Lower leg skin (tissue), 4 donors: ENCODE results near the gene NCMAP. TPM values are rescaled to one million over a fixed set of nuclear protein-coding genes. Genes with fewer than 3 reads are reported as not detected.

Experiments used
- DNase-seq, 2 donors: peaks; one replicate each; pipeline ENCODE4 v3.0.0-alpha.2; 2019; ENCODE audit warnings: low spot score in 2 of 2
- H3K4me3 ChIP-seq: fragments of 200-600 bp; sonication (generic); 2 replicates; pipeline ENCODE4 v1.5.1; 2017; ENCODE audit warnings: mild to moderate bottlenecking, low read depth; ENCODE audit not compliant: poor library complexity, severe bottlenecking
- CTCF ChIP-seq, 3 donors: fragments of 450-650 bp; IDR thresholded peaks; one replicate each; pipeline ENCODE4 v1.5.1; 2016; ENCODE audit warnings: antibody characterized with exemption in 3 of 3, mild to moderate bottlenecking in 3 of 3, moderate library complexity in 2 of 3
- POLR2A ChIP-seq, 2 donors: fragments of 450-650 bp; IDR thresholded peaks; one replicate each; pipeline ENCODE4 v1.6.1; 2016 to 2017; ENCODE audit warnings: antibody characterized with exemption in 2 of 2, mild to moderate bottlenecking in 1 of 2, moderate library complexity in 1 of 2
- WGBS, 2 donors: methylation state at CpG; one replicate each; pipeline ENCODE4 v1.1.5; 2018; 5-methylcytosine and 5-hydroxymethylcytosine counted together
- intact Hi-C: fragments of 100-400 bp; cut with DNase I; formaldehyde crosslinking; loops from one replicate; pipeline ENCODE4 v1.15.0; 2023; ENCODE audit warnings: low total_unique reads
- total RNA-seq, 4 donors: library from RNA; depleted of rRNA; stranded (reverse); fragments of >200 nt; gene quantifications; one replicate each; pipeline ENCODE4 v1.1.0, GENCODE V29; 2016

The NCMAP gene
- total RNA-seq, 4 donors from 2014 or later = 0.21 to 1.3 (median 0.60) TPM

GRCh38 chr1:24591781-24592180, 35.9 kb downstream of the NCMAP start:
- intact Hi-C loops = no loop called here
- H3K4me3 ChIP-seq = no peak overlapping the region
- DNase-seq = no peak
- WGBS, 2 donors = 77 to 84% methylated on average over 3 of the region's 3 CpGs
- TF ChIP-seq POLR2A (IDR thresholded peaks at IDR 0.05) (no peak), CTCF (IDR thresholded peaks at IDR 0.05) (no peak)

- no peak for TF ChIP-seq POLR2A (IDR thresholded peaks at IDR 0.05)
- no peak for TF ChIP-seq CTCF (IDR thresholded peaks at IDR 0.05)
- intact Hi-C loops = no loop called here
- H3K4me3 ChIP-seq = no peak overlapping the region
- WGBS, 2 donors = 35 to 58% methylated on average over 3 of the region's 3 CpGs
- DNase-seq = no peak
Measured at GRCh38 chr1:24594328-24594598, 38.4 kb downstream of the NCMAP start.

GRCh38 chr1:24596401-24596880, 40.6 kb downstream of the NCMAP start:
- no peak for DNase-seq
- intact Hi-C loops = no loop called here
- WGBS, 2 donors = 70 to 82% methylated on average over 9 of the region's 9 CpGs
- no peak overlapping the region for H3K4me3 ChIP-seq
- no peak for TF ChIP-seq POLR2A (IDR thresholded peaks at IDR 0.05)
- TF ChIP-seq CTCF (IDR thresholded peaks at IDR 0.05) = no peak

GRCh38 chr1:24599265-24599664, 43.4 kb downstream of the NCMAP start:
- intact Hi-C loops = loop anchor here (2.0 kb wide), 1 partner anchor 18 kb away; no protein-coding TSS in a partner anchor
- no peak for DNase-seq
- 94 to 95% methylated on average over 3 of the region's 3 CpGs for WGBS, 2 donors
- H3K4me3 ChIP-seq = no peak overlapping the region
- TF ChIP-seq CTCF (IDR thresholded peaks at IDR 0.05) (no peak), POLR2A (IDR thresholded peaks at IDR 0.05) (no peak)

- intact Hi-C loops = no loop called here
- no peak for DNase-seq
- no peak for TF ChIP-seq POLR2A (IDR thresholded peaks at IDR 0.05)
- no peak for TF ChIP-seq CTCF (IDR thresholded peaks at IDR 0.05)
- H3K4me3 ChIP-seq = no peak overlapping the region
- whole genome bisulfite sequencing, 2 donors = 64 to 68% methylated on average over 5 of the region's 5 CpGs
Measured at GRCh38 chr1:24600551-24600950, 44.7 kb downstream of the NCMAP start.

- intact Hi-C loops = no loop called here
Measured at GRCh38 chr1:24605534-24606295, 49.8 kb downstream of the NCMAP start.

More at GRCh38 chr1:24605534-24606295, 49.8 kb downstream of the NCMAP start:
- TF ChIP-seq CTCF (IDR thresholded peaks at IDR 0.05) (no peak), POLR2A (IDR thresholded peaks at IDR 0.05) (no peak)
- no peak overlapping the region for H3K4me3 ChIP-seq
- DNase-seq = no peak
- WGBS, 2 donors = 88 to 92% methylated on average over 19 of the region's 19 CpGs
